ENCODE data around the gene LRRC74A.

- no peak for TF ChIP-seq CTCF (IDR thresholded peaks at IDR 0.05)
- no peak for TF ChIP-seq POLR2A (IDR thresholded peaks at IDR 0.05)
- TF ChIP-seq EP300 (IDR thresholded peaks at IDR 0.05) = no peak
Observed at GRCh38 chr14:76884853-76885276, 58.7 kb downstream of the LRRC74A start.

All from ovary (tissue), 3 donors.